Middle frontal gyrus (tissue), 1 donor: ENCODE data around the gene PSKH1.

Experiments used
- DNase-seq: peaks from one replicate; pipeline ENCODE4 v3.0.0-alpha.2; 2015; ENCODE audit warnings: low spot score; ENCODE audit errors: extremely low spot score

The PSKH1 gene

DNA sequence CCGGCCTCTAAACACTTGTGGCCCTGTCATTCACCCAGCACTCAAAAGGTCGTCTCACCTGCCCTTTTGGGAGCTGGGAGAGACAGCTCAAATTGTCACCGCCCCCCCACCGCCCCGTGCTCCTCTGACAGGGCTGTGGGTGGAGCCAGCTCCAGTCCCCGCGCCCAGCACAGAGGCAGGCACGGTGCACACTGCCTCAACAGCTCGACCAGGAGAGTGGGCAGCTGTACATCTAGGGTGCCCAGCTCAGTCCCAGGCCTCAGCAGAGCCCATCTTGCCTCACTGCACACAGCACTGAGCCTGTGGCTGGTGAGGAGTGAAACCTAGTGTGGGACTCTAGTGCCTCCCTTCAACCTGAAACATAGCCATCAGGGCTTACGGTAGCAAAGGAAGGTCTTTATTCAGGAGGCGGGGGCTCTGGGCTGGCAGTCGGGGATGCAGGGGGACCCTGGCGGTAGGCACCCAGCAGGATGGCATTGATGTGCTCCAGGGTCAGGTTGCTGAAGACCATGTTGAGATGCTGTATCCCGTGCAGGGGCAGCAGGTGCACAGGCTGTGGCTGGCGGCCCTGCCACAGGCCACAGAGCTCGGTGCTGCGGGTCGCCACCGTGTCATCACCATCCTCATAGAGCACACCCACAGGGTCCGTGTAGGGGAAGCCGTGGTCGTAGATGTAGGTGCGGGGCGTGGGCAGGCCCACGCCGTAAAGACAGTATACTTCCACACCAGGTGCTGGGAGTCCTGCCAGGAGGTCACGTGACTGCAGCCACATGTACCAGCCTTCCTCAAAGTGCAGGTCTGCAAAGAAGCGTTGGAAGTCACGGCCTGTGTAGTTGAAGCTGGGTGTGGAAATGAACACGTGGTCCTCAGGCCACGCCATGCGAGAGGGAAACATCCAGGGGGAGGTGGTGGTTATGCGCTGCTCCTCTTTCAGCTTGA lies 46.7 kb downstream of the PSKH1 start:
- no peak for DNase-seq

DNA sequence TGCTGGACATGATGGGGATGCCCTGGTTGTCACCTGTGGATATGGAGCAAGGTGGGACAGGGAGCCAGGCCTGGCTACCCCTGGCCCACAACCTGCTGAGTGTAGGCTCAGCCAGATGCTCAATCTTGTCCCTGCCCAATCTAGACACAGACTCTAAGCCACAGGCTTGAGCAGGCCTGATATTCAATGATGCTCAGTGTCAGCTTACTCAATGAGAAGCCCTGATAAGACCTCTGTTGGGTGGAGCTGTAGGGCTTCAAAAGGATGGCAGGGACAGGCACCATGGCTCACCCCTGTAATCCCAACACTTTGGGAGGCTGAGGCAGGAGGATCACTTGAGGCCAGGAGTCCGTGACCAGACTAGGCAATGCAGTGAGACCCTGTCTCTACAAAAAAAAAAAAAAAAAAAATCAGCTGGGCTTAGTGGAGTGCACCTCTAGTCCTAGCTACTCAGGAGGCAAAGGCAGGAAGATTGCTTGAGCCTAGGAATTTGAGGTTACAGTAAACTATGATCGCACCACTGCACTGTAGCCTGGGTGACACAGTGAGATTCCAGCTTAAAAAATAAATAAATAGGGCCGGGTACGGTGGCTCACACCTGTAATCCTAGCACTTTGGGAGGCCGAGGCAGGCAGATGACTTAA lies 47.5 kb downstream of the PSKH1 start:
- DNase-seq = no peak

DNA sequence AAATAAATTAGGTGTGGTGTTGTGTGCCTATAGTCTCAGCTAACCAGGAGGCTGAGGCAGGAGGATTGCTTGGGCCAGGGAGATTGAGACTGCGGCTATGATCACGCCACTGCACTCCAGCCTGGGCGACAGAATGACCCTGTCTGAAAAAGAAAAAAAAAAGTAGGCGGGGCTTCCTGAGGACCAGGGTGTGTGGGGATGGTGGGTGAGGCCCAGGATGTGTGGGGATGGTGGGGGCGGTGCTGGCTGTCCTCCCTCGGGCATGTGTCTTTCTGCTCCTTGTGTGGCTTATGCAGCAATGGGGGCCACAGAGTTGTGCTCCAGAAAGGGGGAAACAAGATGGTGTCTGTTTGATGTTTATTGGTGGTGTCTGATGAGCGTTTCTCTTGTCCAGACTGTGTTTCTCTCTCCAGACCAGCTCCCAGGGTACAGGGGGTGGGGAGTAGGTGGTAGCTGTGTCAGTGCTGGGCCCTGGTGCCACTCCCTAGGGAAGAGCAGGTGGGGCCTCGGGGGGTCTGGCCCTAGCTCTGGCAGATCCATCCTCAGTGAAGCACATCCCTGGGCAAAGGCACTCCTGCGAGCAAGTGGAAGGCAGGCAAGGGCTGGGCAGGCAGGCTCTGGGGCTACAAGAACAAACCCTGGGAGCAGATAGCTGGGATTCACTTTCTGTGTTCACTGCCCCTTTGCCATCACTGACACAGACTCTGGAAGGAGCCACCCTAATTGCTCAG lies 48.6 kb downstream of the PSKH1 start:
- no peak for DNase-seq

DNA sequence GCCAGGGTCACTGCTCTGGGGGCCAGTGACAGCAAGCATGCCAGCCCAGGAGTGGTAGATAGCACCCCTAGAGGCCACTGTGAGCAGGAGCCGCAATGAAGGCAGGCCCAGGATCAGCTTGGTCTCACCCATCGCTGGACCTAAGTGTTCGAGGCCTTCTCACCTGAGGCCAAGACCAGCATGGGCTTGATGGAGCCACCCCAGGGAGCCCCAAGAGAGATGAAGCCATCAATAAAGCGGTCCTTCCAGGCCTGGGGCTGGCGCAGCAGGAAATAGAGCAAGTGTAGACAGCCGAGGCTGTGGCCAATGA lies 49.1 kb downstream of the PSKH1 start:
- no peak for DNase-seq

DNA sequence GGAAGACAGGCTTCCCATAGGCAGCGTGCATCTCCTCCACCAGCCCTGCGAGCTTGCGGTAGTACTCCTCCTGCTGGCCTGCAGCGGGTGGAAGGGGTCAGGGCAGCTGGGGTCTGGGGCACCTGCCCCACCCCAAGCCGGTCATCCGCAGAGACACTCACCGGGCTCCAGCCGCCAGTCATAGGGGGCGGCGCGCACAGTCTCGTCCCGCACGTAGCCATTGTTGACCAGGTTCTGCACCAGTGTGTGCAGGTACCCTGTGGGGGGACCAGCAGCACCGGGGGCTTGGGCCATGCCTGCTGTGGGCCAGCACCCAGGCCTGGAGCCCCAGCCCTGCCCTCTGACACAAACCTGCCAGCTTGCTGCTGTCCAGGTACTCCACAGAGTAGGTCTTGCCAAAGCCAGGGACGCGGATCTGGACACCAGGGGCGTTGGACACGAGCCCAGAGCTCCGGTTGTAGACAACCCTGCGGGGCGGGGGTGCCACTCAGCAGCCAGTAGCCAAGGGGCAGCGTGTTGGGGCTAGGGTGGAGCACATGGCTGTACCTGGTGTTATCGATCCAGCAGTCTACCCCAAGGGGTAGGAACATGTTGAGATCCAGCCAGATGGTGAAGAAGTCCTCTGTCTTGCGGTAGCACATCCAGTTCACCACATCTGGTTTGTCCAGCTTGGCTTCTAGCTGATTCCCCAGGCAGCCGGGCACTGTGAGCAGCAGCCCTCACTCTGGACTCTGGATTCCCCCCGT lies 49.6 kb downstream of the PSKH1 start:
- no peak for DNase-seq

DNA sequence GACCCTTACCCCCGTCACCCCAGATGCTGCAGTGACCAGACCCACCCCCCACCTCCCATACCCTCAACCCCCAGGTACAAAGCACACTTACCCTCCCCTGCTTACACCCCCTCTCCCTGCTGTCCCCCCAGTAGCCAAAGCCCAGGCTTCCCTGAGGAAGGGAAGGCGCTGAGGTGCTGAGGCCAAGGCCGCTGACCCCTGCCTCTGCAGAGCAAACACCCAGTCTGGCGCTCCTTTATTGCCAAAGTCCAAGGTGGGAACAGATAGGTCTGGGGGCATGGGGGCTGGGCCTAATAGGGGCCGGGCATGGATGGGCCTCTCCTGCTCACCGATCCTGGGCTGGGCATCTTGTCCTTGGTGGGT lies 50.2 kb downstream of the PSKH1 start:
- no peak for DNase-seq

DNA sequence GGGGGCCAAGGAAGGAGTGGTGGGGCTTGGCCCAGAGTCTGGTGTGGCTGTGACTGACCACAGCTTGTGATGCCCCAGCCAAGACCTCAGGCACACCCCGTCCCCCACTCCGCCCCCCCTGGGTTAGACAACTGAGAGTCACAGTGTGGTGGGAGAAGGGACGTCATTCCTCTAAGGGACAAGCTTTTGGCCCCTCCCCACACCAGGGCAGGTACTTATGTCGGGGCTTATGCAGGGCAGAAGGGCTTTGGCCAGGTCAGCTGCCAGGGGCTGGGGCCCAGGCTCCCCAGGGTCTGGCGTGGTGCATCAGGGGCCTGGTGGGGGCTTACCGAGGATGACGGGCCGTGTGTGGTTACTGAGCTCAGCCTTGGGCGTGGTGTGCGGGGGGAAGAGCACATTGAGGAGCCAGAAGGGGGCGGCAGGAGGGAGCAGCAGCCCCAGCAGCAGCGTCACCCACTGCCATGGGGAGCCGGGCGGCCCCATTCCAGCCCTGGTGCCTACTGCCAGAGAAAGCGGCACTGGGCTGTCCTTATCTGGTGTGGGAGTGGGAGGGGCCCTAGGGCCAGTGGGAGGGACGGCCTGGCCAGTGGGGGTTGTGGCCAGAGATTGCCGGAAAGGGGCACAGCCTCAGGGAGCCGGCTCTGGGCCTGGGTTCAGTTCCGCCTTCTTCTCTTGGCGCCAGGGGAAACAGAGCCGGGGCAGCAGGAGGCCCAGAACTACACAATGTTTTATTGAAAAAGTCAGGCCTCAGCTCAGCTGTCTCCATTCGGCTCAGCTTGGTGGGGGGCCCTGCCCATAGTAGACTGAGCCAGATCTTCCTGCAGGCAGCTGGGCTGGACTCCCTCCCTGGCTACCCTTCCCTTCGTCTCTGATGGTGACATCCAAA lies 50.8 kb downstream of the PSKH1 start, which contains the start of gene LCAT:
Gene LCAT (minus strand): TSS at position 502 of the 886 bp plus-strand sequence. CDS start 19 bp downstream, at position 483.
- DNase-seq = peak; percentile 54

DNA sequence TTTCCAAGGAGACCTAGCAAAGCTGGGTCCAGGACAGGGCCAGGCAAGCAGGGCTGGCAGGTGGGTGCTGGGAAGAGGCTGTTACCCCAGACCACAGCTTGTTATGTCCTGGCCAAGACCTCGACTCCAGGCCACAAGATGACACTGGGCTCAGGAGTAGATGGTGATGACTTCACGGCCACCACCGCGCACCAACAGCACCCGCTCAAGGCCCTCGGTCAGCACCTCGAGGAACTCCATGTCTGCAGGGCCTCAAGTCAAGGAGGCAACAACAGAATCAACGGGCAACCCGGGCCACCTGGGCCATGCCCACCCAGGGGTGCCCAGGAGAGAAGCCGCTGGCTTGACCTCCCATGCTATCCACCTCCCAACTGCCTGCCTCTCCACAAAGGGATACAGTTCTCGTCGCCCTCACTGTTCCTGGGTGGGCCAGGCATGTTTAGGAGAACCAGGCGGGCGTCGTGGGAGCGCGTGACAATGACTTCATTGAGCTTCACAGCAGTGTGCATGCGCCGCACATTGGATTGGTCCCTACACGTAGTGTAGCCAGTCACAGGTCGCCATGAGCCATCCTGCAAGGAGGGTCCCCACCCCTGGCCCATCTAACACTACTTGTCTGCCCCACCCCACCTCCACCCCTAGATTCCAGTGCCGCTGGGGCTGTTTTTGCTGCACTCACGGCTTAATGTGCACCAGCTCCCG lies 51.8 kb downstream of the PSKH1 start:
- no peak for DNase-seq

DNA sequence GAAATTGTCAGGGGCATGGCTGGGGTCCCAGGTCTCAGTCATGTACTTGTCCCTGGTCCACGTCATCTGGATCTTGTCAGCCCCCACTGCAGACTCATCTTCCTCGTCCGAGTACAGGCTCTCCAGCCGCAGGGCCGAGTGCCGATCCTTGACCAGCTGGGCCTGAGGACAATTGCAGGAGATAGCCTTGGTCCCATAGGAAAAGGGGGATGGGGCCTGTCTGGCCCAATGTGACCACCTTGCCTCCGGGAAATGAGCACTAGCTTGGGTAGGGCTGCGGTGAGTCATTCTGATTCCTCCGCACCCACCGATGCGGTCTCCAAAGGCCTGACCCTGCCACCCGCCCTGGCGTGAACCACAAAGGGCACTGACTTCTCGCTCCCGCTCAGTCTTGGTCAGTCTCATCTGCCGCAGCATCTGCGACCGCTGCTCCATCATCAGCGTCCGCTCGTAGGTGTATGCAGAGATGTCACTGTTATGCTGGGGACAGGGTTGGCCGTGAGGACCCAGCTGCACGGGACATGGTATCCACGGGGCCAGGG lies 52.4 kb downstream of the PSKH1 start:
- no peak for DNase-seq

DNA sequence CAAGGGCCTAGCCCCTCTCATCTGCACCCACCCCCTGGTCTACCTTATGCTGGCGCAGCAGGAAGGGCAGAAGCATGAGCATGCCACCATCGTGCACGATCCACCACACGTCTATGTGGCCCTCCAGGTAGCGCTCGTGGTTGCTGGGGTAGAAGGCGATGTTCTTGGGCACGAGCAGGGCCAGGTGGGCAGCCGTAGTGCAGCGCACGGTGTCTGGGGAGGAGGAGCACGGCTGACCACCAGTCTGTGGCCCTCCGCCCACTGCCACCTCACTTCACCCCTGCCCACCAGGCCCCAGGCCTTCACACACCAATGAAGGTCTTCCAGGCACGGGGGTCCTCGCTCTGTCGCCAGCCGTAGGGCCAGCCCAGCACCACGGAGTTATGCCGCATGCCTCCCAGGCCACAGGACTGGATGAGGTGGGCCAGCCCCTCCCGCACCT lies 53.1 kb downstream of the PSKH1 start:
- DNase-seq = no peak

DNA sequence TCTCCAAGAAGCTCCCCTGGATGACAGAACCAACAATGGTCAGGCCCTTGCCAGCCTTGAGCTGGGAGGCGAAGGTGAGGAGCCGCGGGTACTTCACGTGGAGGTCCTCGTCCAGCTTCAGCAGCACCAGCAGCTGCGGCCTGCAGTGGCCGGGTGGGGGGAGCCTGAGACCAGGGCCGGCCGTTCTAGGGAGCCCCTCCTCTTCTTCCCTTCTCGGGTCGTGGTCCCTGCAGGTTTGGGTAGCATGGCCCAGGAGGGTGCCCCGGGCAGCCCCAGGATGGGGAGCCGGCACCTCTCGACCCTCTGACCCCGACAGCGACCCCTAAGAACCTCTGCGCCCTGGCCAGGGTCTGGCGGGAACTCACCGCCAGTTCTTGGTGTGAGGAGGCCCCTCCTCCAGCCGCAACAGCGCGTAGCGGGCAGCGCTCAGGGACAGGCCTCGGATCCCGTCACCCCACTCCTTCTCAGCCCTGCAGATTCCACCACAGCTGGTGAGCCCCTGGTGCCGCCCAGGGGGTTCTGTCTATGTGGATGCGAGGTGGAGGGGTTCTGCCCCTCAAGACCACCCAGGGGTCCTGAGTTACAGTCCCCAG lies 54.0 kb downstream of the PSKH1 start:
- no peak for DNase-seq

DNA sequence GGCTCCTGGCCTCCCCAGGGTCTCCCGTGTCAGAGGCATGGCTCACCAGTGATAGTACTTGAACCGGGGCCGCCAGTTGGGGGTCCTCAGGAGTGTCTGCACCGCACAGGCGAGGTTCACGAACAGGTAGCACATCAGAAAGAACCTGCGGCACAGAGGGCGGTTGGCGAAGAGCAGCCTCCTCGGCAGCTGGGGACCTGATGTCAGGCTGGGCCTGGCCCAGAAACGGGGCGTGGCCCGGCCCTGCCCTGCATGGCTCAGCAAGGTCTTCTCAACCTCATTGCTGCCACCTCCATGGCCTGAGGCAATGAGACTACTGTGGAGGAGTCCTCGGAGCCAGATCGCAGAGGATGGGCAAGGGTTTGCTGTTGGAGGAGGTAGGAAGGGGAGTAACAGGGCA lies 55.0 kb downstream of the PSKH1 start:
- DNase-seq = no peak

DNA sequence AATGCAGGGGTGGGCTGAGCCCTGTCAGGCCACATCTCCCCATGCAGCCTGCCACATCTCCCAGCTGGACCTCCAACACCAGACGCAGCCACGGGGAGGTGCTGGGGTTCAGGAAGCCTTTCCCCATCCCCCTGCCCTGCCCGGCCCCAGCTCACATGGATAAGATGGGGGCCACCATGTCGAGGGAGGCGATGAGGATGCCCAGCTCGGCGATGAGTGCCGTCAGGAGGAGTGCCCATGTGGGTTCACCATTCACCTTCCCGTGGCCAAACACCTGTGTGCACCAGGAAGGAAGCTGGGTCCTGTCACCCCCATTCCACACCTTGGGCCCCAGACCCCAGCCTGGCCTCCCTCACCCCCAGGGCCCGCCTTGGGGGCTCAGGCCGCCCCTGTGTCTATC lies 56.6 kb downstream of the PSKH1 start:
- DNase-seq = no peak

DNA sequence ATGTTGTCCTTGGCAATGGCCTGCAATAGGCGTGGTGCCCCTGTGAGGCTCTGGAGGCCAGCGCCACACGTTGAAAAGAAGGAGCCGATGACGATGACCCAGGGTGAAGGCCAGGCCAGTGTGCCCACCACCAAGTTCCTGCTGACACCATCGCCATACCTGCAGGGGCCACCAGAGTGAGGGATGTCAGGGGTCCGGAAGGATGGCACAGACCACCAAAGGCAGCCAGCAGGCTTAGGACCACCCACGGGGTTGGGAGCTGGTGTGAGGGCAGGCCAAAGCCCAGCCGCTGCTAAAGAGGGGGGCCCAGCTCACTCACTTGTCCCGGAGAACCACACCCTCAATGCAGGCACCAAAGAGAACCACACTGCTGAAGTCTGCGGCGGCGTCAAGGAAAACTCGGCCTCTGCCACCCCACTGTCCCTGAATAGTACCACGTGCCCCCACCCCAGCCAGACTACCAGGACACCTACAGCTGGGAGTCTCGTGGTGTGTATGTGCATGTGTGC lies 57.3 kb downstream of the PSKH1 start:
- no peak for DNase-seq

DNA sequence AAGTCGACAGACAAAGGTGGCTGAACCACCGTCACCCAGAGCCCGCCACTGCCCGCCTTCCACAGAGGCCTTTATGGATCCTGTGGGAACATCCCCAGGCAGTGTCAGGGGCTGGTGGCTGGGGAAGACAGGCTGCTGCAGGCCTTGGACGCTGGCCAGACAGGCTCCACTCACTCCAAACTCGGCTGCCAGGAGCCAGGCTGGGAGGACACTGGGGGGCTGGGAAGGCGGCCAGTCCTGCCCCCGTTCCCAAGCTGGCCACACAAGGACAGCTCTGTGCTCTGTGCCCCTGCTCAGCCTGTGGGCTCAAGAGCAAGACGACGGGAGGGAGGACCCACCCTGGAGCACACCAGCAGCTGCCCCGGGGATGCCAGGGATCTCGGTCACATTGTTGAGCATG lies 58.4 kb downstream of the PSKH1 start:
- peak; percentile 64 for DNase-seq

DNA sequence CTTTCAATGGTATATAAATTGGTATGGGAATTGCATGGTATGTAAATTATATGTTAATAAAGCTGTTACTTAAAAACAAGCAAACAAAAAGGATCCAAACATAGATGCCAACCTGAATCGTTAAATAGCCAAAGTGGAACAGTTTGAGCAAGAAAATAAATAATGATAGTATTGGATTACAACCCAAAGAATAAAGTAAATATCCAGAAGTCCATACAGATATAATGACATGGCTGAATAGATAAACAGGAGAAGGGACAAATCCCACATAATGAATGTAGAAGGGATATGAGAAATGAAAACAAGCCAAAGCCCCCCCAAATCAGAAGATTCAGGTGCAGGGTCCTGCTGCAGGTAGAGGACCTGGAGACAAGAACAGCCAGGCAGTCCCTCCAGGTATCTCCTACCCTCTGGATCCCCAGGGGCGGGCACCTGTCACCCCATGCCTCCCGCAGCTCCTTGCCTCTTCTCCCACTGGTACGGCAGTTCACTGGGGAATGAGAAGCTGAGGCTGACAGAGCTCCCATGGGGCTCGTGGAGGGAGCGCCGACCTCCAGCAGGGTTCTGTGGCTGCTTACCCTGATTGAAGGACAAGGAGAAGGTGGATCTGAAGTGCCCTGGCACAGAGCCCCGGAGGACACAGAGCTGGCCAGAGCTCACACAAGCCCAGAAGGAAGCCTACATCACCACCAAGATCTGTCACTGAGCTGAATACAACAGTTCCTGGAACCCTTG lies 60.8 kb downstream of the PSKH1 start:
- no peak for DNase-seq

DNA sequence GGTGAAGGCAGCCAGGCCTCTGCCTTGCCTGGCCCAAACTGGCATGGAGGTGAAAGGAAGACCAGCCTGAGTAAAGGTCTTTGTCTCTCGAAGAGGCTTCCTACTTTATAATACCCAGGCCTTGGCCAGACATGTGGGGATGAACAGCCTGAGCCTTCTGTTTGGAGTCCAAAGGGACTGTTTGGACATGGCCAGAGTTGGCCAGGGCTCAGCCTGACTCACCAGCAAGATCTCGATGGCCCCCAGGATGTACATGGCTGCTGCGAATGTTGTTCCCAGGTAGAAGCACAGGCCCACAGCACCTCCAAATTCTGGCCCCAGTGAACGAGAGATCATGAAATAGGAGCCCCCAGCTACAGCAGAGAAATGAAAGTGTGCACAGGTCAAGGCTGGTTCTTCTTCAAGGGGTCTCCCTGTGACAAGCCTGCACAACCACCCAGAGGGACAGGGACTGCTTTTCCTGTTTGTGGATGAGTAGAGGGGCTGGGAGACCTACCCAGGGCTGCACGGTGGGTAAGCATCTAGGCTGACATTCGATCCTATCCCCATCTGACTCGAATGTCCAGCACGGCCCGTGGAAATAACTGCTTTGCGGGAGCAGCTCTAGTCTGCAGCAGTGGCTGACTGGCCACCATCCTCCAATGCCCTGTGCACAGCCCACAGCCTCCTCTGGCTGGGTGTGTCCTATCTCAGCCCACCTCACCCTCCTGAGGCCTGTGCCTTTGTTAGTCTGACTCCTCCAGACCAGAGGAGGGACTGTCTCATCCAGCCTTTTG lies 61.6 kb downstream of the PSKH1 start:
- no peak for DNase-seq
